ENCODE measurements around the gene CYTH4.

CYTH4 gene

DNA sequence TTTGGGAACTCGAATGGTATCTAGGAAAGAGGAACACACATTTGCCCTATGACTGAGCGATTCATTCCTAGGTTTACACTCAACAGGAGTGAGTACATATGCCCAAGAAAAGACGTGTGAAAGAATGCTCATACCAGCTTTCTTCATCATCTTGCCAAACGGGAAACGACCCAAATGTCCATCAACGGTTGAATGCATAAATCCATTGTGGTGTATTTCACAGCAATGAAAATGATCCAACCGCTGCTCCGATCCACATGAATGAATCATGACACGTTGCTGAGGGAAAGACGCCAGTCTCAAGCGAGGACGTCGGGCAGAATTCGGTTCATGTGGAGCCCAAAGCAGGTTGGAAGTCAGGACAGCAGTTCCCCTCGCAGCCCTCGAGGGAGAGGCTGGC is 71.5 kb downstream of the CYTH4 start:
- DNase-seq: no peak

DNA sequence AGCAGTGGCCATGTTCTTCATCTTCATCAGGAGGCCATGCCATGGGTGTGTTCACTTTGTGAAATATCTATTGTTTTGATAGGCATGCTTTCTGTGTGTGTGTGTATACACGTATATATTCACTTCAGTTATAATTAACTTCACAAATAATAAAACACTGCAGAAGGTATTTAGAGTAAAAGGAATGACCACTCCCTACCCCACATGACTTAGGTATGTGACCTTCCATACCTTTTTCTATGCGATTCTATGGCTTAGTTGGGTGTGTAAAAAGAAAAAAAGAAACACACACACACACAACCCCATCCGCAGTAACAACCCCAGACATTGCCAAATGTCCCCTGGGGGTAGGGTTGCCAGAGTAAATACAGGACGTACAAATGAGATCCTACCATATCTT is 72.0 kb downstream of the CYTH4 start:
- DNase-seq: no peak

- DNase-seq: no peak
Observed at GRCh38 chr22:37354670-37355069, 72.4 kb downstream of the CYTH4 start.

GRCh38 chr22:37355174-37355573 is 72.9 kb downstream of the CYTH4 start:
- DNase-seq: no peak

GRCh38 chr22:37356922-37357321 is 74.6 kb downstream of the CYTH4 start:
- DNase-seq: no peak

- DNase-seq: no peak
Observed at GRCh38 chr22:37357446-37358075, 75.3 kb downstream of the CYTH4 start.

GRCh38 chr22:37358386-37358785 is 76.1 kb downstream of the CYTH4 start:
- DNase-seq: no peak

DNA sequence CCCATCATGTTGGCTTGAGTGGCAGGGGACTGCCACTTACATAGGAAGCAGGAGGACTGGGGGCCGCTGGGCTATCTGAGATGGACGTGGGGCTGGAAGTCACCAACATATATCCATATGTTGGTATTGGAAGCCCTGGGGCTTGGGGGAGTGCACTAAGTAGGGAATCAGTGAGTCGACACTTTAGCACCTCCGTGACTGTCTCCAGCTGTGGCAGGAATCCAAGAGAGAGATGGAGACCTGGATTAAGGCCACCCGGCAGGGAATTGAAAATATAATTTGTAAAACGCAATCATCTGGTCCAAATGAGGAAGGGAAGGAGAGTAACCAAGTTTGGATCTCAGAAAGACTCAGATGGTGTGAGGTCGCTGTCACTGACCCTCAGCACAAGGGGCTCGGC is 76.6 kb downstream of the CYTH4 start:
- no peak for DNase-seq

GRCh38 chr22:37362621-37363020 is 80.3 kb downstream of the CYTH4 start:
- DNase-seq: no peak

- no peak for DNase-seq
Observed at GRCh38 chr22:37363261-37363992, 81.1 kb downstream of the CYTH4 start.
